ENCODE results near the gene PLA2G4F.

Gene PLA2G4F

GRCh38 chr15:42134617-42135245, 21.7 kb downstream of the PLA2G4F start:
- in situ Hi-C loops (cut with MboI; ENCODE audit: low sequenced_read_pairs), result no loop called here

GRCh38 chr15:42133886-42134502, 22.4 kb downstream of the PLA2G4F start:
- in situ Hi-C loops (cut with MboI; ENCODE audit: low sequenced_read_pairs), result no loop called here

GRCh38 chr15:42133356-42133755, 23.1 kb downstream of the PLA2G4F start:
- in situ Hi-C loops (cut with MboI; ENCODE audit: low sequenced_read_pairs), result no loop called here

- in situ Hi-C loops (cut with MboI; ENCODE audit: low sequenced_read_pairs), result no loop called here
Observed at GRCh38 chr15:42131826-42132806, 24.3 kb downstream of the PLA2G4F start.

- in situ Hi-C loops (cut with MboI; ENCODE audit: low sequenced_read_pairs), result no loop called here
Observed at GRCh38 chr15:42131006-42131405, 25.4 kb downstream of the PLA2G4F start.

GRCh38 chr15:42130246-42130986, 26.0 kb downstream of the PLA2G4F start:
- in situ Hi-C loops (cut with MboI; ENCODE audit: low sequenced_read_pairs), result no loop called here

GRCh38 chr15:42129364-42129763, 27.1 kb downstream of the PLA2G4F start:
- in situ Hi-C loops (cut with MboI; ENCODE audit: low sequenced_read_pairs), result no loop called here

- in situ Hi-C loops (cut with MboI; ENCODE audit: low sequenced_read_pairs), result no loop called here
Observed at GRCh38 chr15:42128476-42128875, 28.0 kb downstream of the PLA2G4F start.

- in situ Hi-C loops (cut with MboI; ENCODE audit: low sequenced_read_pairs), result no loop called here
Observed at GRCh38 chr15:42123546-42123945, 32.9 kb downstream of the PLA2G4F start.

GRCh38 chr15:42121682-42122081, 34.8 kb downstream of the PLA2G4F start:
- in situ Hi-C loops (cut with MboI; ENCODE audit: low sequenced_read_pairs), result no loop called here

- in situ Hi-C loops (cut with MboI; ENCODE audit: low sequenced_read_pairs), result no loop called here
Observed at GRCh38 chr15:42121021-42121420, 35.4 kb downstream of the PLA2G4F start.

- in situ Hi-C loops (cut with MboI; ENCODE audit: low sequenced_read_pairs), result no loop called here
Observed at GRCh38 chr15:42120285-42120684, 36.2 kb downstream of the PLA2G4F start.

- in situ Hi-C loops (cut with MboI; ENCODE audit: low sequenced_read_pairs), result no loop called here
Observed at GRCh38 chr15:42119446-42119760, 37.0 kb downstream of the PLA2G4F start.

- in situ Hi-C loops (cut with MboI; ENCODE audit: low sequenced_read_pairs), result no loop called here
Observed at GRCh38 chr15:42118650-42119445, 37.6 kb downstream of the PLA2G4F start.

- in situ Hi-C loops (cut with MboI; ENCODE audit: low sequenced_read_pairs), result no loop called here
Observed at GRCh38 chr15:42111924-42112323, 44.5 kb downstream of the PLA2G4F start.

- in situ Hi-C loops (cut with MboI; ENCODE audit: low sequenced_read_pairs), result no loop called here
Observed at GRCh38 chr15:42110367-42110766, 46.1 kb downstream of the PLA2G4F start.

GRCh38 chr15:42108806-42109205, 47.6 kb downstream of the PLA2G4F start:
- in situ Hi-C loops (cut with MboI; ENCODE audit: low sequenced_read_pairs), result no loop called here

- in situ Hi-C loops (cut with MboI; ENCODE audit: low sequenced_read_pairs), result no loop called here
Observed at GRCh38 chr15:42108189-42108588, 48.2 kb downstream of the PLA2G4F start.

- in situ Hi-C loops (cut with MboI; ENCODE audit: low sequenced_read_pairs), result no loop called here
Observed at GRCh38 chr15:42107473-42107872, 49.0 kb downstream of the PLA2G4F start.

GRCh38 chr15:42106288-42106687, 50.1 kb downstream of the PLA2G4F start:
- in situ Hi-C loops (cut with MboI; ENCODE audit: low sequenced_read_pairs), result no loop called here

Data from hTERT RPE-1 (cell line).